ENCODE measurements around the gene GRIK4.

GRCh38 chr11:120827820-120828219 lies 316.3 kb downstream of the GRIK4 start:
- no peak for TF ChIP-seq POLR2AphosphoS5 (IDR thresholded peaks at IDR 0.05; ENCODE audit: low read depth)
- TF ChIP-seq, protein P1, sequence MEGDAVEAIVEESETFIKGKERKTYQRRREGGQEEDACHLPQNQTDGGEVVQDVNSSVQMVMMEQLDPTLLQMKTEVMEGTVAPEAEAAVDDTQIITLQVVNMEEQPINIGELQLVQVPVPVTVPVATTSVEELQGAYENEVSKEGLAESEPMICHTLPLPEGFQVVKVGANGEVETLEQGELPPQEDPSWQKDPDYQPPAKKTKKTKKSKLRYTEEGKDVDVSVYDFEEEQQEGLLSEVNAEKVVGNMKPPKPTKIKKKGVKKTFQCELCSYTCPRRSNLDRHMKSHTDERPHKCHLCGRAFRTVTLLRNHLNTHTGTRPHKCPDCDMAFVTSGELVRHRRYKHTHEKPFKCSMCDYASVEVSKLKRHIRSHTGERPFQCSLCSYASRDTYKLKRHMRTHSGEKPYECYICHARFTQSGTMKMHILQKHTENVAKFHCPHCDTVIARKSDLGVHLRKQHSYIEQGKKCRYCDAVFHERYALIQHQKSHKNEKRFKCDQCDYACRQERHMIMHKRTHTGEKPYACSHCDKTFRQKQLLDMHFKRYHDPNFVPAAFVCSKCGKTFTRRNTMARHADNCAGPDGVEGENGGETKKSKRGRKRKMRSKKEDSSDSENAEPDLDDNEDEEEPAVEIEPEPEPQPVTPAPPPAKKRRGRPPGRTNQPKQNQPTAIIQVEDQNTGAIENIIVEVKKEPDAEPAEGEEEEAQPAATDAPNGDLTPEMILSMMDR (IDR thresholded peaks at IDR 0.05; ENCODE audit: insufficient read depth, low read length) = no peak
- TF ChIP-seq, protein P2, sequence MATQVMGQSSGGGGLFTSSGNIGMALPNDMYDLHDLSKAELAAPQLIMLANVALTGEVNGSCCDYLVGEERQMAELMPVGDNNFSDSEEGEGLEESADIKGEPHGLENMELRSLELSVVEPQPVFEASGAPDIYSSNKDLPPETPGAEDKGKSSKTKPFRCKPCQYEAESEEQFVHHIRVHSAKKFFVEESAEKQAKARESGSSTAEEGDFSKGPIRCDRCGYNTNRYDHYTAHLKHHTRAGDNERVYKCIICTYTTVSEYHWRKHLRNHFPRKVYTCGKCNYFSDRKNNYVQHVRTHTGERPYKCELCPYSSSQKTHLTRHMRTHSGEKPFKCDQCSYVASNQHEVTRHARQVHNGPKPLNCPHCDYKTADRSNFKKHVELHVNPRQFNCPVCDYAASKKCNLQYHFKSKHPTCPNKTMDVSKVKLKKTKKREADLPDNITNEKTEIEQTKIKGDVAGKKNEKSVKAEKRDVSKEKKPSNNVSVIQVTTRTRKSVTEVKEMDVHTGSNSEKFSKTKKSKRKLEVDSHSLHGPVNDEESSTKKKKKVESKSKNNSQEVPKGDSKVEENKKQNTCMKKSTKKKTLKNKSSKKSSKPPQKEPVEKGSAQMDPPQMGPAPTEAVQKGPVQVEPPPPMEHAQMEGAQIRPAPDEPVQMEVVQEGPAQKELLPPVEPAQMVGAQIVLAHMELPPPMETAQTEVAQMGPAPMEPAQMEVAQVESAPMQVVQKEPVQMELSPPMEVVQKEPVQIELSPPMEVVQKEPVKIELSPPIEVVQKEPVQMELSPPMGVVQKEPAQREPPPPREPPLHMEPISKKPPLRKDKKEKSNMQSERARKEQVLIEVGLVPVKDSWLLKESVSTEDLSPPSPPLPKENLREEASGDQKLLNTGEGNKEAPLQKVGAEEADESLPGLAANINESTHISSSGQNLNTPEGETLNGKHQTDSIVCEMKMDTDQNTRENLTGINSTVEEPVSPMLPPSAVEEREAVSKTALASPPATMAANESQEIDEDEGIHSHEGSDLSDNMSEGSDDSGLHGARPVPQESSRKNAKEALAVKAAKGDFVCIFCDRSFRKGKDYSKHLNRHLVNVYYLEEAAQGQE (IDR thresholded peaks at IDR 0.05; ENCODE audit: insufficient replicate concordance, low read depth) = no peak
